Measurements from ENCODE around the gene ZER1.
"Not testable (repeated sequence)": the region's sequence is repeated elsewhere in the genome, so short reads cannot be mapped to it uniquely, and the experiment has no call there.

The ZER1 gene

GRCh38 chr9:128702445-128702948 is 69.2 kb downstream of the ZER1 start, which contains the start of gene PKN3:
PKN3 (plus strand) TSS chr9:128702503; CDS start chr9:128702916, 413 bp downstream.
- Histone ChIP-seq H3K36me3 (peaks cover 32% of the 10 kb centered on the region), H3K9ac (peak within 1 kb of the TSS; percentile 88), H4K20me1 (peaks cover 4% of the 10 kb centered on the region; the same call in 1 of the 2 replicates), H3K4me3 (peak within 1 kb of the TSS; percentile 93), H3K9me3 (no peaks in the 10 kb centered on the region), H3K4me1 (peaks cover 50% of the 10 kb centered on the region), H3K4me2 (peak within 1 kb of the TSS; percentile 98), H3K27ac (peak within 1 kb of the TSS; percentile 87), H3K27me3 (no peaks in the 10 kb centered on the region)
- TF ChIP-seq Cebpa-rat (IDR thresholded peaks at IDR 0.05): no peak

DNA sequence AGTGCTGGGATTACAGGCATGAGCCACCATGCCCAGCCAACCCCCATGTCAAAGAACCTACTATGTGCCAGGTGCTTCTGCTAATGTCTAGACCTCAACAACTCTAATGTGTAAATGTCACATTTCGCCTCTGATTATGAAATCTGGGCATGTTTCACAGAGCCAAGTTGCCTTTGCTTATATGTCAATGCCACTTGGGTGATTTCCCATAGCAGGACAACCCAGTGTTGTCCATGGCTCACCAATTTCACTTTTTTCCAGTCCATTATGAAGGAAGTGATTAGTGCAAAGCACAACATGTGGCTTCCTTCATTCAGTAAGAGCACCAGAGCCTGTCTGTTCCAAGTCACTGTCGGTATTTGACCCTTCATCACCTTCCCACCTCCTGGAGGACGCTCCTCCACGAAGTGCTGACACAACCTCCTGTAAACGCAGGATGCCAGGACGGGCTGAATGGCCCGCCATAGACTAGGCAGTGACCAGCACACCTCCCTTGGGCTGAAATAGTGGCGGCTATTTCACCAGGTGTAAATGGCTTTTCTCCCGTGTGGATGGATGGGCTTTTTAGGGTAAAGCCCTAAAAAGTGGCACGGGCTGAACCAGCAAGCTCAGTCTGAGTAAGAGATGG is 70.4 kb downstream of the ZER1 start:
- 0 out of 2 replicates have a peak overlapping the region, but pooled peaks have one; percentile 98 for H3K4me2 ChIP-seq
- H3K36me3 ChIP-seq: peaks cover 32% of the 10 kb centered on the region

DNA sequence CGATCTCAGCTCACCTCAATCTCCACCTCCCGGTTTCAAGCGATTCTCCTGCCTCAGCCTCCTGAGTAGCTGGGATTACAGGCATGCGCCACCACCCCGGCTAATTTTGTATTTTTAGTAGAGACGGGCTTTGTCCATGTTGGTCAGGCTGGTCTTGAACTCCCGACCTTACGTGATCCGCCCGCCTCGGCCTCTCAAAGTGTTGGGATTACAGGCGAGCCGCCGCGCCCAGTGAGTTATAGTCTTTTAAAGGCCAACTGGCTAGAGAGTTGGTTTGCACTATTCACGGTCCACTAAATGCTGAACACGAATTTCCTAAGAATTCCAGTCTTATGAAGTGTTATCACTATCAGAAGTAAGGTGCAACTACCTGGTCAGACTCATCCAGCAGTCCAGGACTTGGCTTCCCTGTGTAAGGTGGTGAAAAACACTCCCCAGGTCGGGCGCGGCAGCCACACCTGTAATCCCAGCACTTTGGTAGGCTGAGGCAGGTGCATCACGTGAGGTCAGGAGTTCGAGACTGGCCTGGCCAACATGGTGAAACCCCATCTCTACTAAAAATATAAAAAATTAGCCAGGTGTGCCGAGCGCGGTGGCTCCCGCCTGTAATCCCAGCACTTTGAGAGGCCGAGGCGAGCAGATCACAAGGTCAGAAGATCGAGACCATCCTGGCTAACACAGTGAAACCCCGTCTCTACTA is 72.5 kb downstream of the ZER1 start:
- not testable (repeated sequence) for H3K27ac ChIP-seq, H3K4me3 ChIP-seq, H3K9me3 ChIP-seq, H3K4me2 ChIP-seq, H3K27me3 ChIP-seq, H3K9ac ChIP-seq
- Histone ChIP-seq H3K36me3 (peaks cover 38% of the 10 kb centered on the region), H4K20me1 (peaks cover 31% of the 10 kb centered on the region), H3K4me1 (peaks cover 21% of the 10 kb centered on the region)

More for the DNA sequence above, 70.4 kb downstream of the ZER1 start:
- Histone ChIP-seq H3K9me3 (no peaks in the 10 kb centered on the region), H3K27ac (no peak overlapping the region), H4K20me1 (peaks cover 16% of the 10 kb centered on the region), H3K4me3 (no peak overlapping the region), H3K4me1 (peaks cover 38% of the 10 kb centered on the region), H3K27me3 (no peaks in the 10 kb centered on the region), H3K9ac (no peak overlapping the region)
- no peak for TF ChIP-seq Cebpa-rat (IDR thresholded peaks at IDR 0.05)

DNA sequence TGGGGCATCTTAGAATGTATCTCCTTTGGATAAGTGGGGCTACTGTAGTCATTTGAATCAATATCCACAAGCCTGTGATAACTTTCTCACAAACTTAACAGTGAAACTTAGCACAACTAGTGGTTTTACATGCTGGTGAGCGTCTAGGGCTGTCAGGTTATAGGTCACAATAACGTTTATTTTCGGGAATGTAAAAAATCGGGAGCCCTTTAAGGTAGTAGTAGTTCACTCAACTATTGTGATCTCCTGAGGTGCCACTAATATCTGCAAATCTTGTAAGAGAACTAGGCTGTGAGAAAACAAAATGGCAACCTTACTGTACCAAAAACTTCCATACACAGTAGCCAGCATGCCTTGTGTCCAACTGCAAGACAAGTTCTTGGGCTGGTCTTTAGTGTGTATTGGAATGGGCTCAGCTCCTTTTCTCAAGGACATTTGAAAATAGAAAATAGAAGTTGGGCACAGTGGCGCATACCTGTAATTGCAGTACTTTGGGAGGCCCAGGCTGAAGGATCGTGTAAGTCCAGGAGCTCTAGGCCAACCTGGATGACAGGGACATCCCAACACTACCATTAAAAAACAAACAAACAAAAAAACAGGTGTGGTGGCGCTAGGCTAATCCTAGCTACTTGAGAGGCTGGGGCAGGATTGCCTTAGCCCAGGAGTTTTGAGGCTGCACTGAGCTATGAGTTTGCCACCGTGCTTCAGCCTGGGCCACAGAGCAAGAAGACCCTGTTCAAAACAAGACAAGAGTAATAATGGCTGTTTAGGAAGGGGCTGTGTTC is 74.6 kb downstream of the ZER1 start:
- Histone ChIP-seq H3K4me1 (peaks cover 28% of the 10 kb centered on the region), H3K27me3 (no peaks in the 10 kb centered on the region), H3K4me2 (no peak overlapping the region), H4K20me1 (peaks cover 53% of the 10 kb centered on the region), H3K9me3 (no peaks in the 10 kb centered on the region), H3K27ac (no peak overlapping the region), H3K9ac (no peak overlapping the region), H3K4me3 (no peak overlapping the region), H3K36me3 (peaks cover 59% of the 10 kb centered on the region)
- TF ChIP-seq Cebpa-rat (IDR thresholded peaks at IDR 0.05): no peak

- Histone ChIP-seq H3K27me3 (no peaks in the 10 kb centered on the region), H4K20me1 (peaks cover 75% of the 10 kb centered on the region), H3K9ac (no peak overlapping the region), H3K27ac (no peak overlapping the region), H3K4me3 (no peak overlapping the region), H3K4me2 (0 out of 2 replicates have a peak overlapping the region, but pooled peaks have one; percentile 21), H3K36me3 (peaks cover 70% of the 10 kb centered on the region), H3K9me3 (no peaks in the 10 kb centered on the region), H3K4me1 (peaks cover 34% of the 10 kb centered on the region)
- TF ChIP-seq Cebpa-rat (IDR thresholded peaks at IDR 0.05): no peak
Measured at GRCh38 chr9:128694344-128694743, 77.4 kb downstream of the ZER1 start.

- not testable (repeated sequence) for H3K4me3 ChIP-seq, H3K9ac ChIP-seq, H3K27me3 ChIP-seq, H3K9me3 ChIP-seq, H3K4me2 ChIP-seq, H3K27ac ChIP-seq
- peaks cover 34% of the 10 kb centered on the region for H3K4me1 ChIP-seq
- peaks cover 75% of the 10 kb centered on the region for H4K20me1 ChIP-seq
- H3K36me3 ChIP-seq: peaks cover 67% of the 10 kb centered on the region
Measured at GRCh38 chr9:128693738-128694137, 78.0 kb downstream of the ZER1 start.

- H3K36me3 ChIP-seq: peaks cover 44% of the 10 kb centered on the region
Measured at GRCh38 chr9:128690684-128691034, 81.1 kb downstream of the ZER1 start.

GRCh38 chr9:128689820-128690683 is 81.7 kb downstream of the ZER1 start:
- Histone ChIP-seq H3K27ac (peak overlapping the region; percentile 99), H3K36me3 (peaks cover 40% of the 10 kb centered on the region), H4K20me1 (peaks cover 49% of the 10 kb centered on the region), H3K4me3 (peak overlapping the region; percentile 89), H3K9ac (peak overlapping the region; percentile 97), H3K4me1 (peaks cover 71% of the 10 kb centered on the region), H3K9me3 (no peaks in the 10 kb centered on the region), H3K27me3 (no peaks in the 10 kb centered on the region), H3K4me2 (peak overlapping the region; percentile 84)
- no peak for TF ChIP-seq Cebpa-rat (IDR thresholded peaks at IDR 0.05)

More at GRCh38 chr9:128690684-128691034, 81.1 kb downstream of the ZER1 start:
- Histone ChIP-seq H3K4me2 (peak overlapping the region; percentile 84), H3K27me3 (no peaks in the 10 kb centered on the region), H3K9me3 (no peaks in the 10 kb centered on the region), H3K9ac (peak overlapping the region; percentile 97), H4K20me1 (peaks cover 53% of the 10 kb centered on the region), H3K27ac (peak overlapping the region; percentile 99), H3K4me1 (peaks cover 65% of the 10 kb centered on the region), H3K4me3 (peak overlapping the region; percentile 89)
- TF ChIP-seq Cebpa-rat (IDR thresholded peaks at IDR 0.05): no peak

- peak overlapping the region; percentile 89 for H3K4me3 ChIP-seq
- H3K27ac ChIP-seq: peak overlapping the region; percentile 99
- H3K27me3 ChIP-seq: no peaks in the 10 kb centered on the region
- H3K4me1 ChIP-seq: peaks cover 74% of the 10 kb centered on the region
- H3K36me3 ChIP-seq: peaks cover 34% of the 10 kb centered on the region
- peak overlapping the region; percentile 97 for H3K9ac ChIP-seq
- no peak for TF ChIP-seq Cebpa-rat (IDR thresholded peaks at IDR 0.05)
- peaks cover 45% of the 10 kb centered on the region for H4K20me1 ChIP-seq
- H3K4me2 ChIP-seq: no peak overlapping the region
- H3K9me3 ChIP-seq: no peaks in the 10 kb centered on the region
Measured at GRCh38 chr9:128689293-128689774, 82.4 kb downstream of the ZER1 start.

Data from BLaER1 (cell line).